GM12874 (cell line): Measurements from ENCODE around the gene CDON.

ENCODE experiments used
- CTCF ChIP-seq: IDR thresholded peaks from 2 replicates; pipeline ENCODE4 v1.5.1; 2011; ENCODE audit warnings: low read depth, mild to moderate bottlenecking, control low read depth, low read length, moderate library complexity; ENCODE audit not compliant: insufficient read depth

The CDON gene

GRCh38 chr11:126105022-126105747 is 42.5 kb upstream of the CDON start:
- TF ChIP-seq CTCF, result no peak

- no peak for TF ChIP-seq CTCF
These were observed 41.8 kb upstream of the CDON start for GRCh38 chr11:126104420-126104819.

GRCh38 chr11:126103150-126103549 is 40.5 kb upstream of the CDON start:
- TF ChIP-seq CTCF, result no peak

- TF ChIP-seq CTCF, result no peak
These were observed 39.8 kb upstream of the CDON start for GRCh38 chr11:126102436-126102981.

- no peak for TF ChIP-seq CTCF
These were observed 39.2 kb upstream of the CDON start for GRCh38 chr11:126101930-126102283.

- no peak for TF ChIP-seq CTCF
These were observed 38.7 kb upstream of the CDON start for GRCh38 chr11:126101251-126101929.

- TF ChIP-seq CTCF, result no peak
These were observed 38.0 kb upstream of the CDON start for GRCh38 chr11:126100716-126101115.
